Islet of Langerhans (tissue), 1 donor: ENCODE results near the gene DOCK7.
"Not testable (repeated sequence)": the region's sequence is repeated elsewhere in the genome, so short reads cannot be mapped to it uniquely, and the experiment has no call there.

ENCODE experiments used
- FAIRE-seq: peaks from one replicate; lab custom pipeline; 2011; peaks lifted over from hg19 to GRCh38; lab: Jason Lieb, UNC

Gene DOCK7

DNA sequence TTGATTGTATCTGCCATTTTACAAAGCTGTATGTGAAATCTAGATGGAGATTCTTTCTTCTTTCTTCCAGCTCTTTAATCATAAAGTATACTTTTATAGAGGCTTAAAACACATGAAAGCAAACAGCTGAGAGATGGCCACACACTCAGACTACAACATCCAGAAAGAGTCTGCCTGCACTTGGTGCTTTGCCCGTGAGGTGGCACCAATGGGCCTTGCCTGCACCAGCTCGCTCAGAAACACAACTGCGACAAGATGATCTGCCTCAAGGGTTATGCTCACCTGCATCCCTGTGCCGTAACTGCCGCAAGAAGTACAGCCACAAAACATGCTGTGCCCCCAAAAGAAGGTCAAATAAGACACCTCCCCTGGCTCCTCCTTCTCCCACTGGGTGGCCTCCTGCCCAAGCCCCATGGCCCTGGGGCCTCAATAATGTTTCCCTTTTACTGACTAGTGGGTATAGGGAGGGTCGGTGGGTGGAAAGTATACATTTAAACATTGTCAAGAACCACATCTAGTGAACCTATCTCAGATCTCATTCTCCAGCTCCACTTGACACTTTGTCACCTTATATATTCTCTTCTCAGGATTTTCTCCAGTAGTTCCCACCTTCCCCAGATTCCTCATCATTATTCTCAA, 157.6 kb downstream of the DOCK7 start:
- FAIRE-seq, result no peak

DNA sequence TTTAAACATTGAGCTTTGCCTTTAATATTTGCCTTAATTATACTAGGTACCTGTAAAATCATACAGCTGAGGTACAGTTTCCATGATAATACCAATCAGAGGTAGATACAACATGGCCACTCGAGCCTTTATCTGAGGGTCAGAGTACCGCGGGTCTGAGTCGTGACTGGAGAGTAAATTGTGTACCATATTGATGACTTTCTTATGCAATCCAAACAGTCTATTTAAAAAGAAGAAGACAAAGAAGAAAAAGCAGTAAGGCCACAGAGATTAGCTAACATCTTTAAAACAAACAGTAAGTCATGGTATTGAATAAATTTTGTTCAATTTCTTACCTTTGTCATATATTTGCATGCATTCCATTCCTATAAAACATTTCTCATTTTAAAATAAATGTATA, 159.0 kb downstream of the DOCK7 start:
- FAIRE-seq, result no peak

DNA sequence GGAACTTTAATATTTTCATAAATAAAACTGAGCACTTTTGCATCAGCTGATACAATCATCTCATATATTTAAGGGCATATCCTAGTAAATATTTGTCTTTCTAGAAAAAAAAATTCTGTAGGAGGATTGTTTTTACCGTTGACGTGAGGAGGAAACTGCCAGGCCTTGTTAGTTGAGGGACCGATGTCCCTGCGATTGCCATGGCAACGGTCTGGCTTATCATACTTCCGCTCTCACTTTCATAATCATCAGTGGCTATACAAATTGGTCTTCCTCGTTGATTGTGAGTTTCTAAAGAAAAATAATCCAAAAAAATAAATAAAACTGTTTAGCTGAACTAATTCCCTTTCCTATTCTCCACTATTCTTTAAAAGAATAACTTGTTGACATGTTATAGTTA, 160.2 kb downstream of the DOCK7 start:
- FAIRE-seq, result no peak

- not testable (repeated sequence) for FAIRE-seq
Observed at GRCh38 chr1:62527346-62527745, 160.8 kb downstream of the DOCK7 start.

DNA sequence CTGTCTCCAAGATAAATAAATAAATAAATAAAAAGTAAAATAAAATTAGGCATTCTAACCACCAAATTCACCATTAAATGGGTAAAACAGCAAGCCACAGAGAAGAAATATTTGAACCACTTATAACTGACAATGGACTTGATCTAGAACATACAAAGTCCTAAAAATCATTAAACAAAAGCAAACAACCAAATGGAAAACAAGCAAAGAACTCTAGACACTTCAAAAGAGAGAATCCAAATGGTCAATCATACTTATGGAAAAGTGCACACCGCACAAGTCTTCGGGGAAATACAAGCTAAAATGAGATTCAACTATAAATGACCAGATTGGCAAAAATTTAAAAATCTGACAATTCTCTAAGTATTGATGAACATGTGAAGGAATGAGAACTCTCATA, 164.3 kb downstream of the DOCK7 start:
- no peak for FAIRE-seq

DNA sequence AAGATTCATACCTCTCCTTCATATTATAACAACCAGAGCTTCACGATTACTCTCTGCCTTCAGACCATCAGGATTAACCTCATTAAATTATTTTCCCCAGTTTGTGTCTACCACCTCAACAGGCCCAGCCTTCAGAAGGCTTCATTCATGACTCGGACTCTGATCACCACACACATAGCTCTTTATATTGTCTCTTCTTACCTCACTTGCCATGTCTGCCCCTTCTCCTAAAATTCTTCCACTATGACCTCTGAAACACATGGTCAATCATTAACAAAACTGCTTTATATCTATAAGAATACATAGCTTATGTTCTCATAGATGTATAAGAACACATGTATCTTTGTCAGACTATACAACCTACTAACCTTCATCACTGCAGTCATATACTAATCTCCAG, 171.6 kb downstream of the DOCK7 start:
- no peak for FAIRE-seq

DNA sequence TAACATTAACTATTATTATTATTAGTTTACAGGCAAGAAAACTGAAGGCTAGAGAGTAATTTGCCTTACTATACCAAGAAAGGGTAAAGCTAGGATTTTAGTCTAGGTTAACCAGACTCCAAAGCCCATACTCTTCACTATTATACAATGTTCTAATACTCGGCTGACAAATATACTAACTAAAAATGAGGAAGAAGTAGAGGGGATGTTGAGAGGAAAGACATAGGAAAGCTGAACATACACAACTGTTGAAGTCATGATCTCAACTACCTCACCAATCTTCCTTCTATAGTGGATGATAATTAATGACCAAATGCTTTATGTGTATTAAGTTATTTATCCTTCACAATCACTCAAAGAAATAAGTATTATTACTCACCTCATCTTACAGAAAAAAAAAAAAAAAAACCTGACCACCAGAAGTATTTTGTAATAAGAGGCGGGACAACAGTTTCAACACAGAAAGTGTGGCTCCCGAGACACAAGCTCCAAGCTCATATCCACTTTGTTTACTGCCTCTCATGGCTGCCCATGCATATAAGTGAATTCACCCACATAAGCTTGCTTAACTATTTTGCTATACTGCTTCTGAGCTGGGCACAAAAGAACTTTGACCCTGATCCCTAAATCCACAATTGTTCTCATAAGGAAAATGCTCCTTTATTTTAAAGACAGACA, 173.3 kb downstream of the DOCK7 start:
- FAIRE-seq, result no peak

- no peak for FAIRE-seq
Observed at GRCh38 chr1:62513013-62513412, 175.2 kb downstream of the DOCK7 start.

DNA sequence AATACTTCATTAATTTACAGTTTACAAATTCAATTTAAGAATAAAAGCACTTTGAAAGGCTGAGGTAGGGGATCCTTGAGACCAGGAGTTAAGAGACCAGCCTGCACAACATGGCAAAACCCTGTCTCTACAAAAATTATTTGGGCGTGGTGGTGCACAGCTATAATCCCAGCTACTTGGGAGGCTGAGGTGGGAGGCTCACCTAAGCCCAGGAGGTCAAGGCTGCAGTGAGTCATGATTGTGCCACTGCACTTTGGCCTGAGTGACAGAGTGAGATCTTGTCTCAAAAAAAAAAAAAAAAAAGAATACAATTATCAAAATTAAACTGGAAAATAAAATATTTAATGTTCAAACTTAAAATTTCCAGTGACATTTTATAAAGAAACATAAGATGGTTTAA, 179.2 kb downstream of the DOCK7 start:
- FAIRE-seq, result no peak

DNA sequence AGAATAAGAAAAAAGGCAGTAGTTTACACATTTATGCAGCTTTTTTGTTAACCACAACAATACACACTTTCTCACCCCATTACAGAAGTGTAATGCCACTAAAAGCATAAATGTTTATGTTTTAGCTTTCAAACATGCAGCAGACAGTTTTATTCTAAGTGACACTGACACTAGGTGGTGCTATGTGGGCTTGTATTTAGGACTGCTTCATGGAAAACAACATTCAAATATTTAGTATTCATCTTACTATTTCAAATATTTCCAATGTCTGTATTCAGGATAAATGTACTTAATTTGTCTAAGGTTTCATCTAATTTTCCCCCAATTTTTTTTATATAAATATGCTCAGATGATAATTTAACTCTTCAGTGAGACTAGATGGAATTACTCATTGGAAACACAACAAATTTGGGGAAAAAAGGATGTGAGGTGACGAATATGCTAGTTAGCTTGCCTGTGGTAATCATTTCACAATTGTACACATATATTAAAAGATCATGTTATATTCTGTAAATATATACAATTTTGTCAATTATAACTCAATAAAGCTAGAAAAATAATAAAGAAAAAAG, 179.9 kb downstream of the DOCK7 start:
- peak; percentile 97 for FAIRE-seq

GRCh38 chr1:62500210-62500609, 188.0 kb downstream of the DOCK7 start:
- no peak for FAIRE-seq

DNA sequence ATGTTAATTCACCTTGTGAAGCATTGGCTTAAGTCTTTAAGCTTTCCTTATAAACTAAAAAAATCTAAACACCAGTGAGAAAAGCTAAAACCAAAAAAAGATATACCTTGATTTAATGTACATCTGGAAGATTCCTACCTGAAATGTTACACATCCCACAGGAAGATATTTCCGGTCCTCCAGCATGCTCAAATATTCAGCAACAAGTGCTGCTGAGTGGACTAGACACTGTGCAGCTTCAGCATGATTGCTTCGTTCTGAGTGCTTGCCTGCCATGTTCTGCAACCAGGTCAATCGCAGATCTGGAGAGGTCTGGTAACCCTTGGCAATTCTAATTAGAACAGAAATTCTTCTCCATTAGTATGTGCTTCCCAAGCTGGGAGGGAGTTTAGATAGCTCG, 194.0 kb downstream of the DOCK7 start:
- FAIRE-seq, result no peak

DNA sequence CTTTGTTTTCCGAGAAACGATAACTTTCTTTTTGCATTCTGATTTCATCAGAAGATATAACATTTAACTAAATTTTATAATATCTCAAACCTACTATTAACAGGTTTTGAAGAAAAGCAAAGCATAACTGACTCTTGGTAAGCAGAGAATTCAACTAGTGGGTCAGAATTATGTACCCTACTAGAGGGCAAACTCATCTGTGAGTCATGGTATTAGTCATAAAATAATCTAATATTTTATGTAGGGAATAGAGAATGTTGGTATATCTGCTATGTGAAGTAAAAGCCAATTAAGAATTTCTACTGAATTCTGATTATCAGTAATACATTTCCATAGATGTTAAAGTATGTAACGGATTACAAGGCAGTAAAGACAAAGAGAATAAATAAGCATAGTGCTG, 194.5 kb downstream of the DOCK7 start:
- no peak for FAIRE-seq

DNA sequence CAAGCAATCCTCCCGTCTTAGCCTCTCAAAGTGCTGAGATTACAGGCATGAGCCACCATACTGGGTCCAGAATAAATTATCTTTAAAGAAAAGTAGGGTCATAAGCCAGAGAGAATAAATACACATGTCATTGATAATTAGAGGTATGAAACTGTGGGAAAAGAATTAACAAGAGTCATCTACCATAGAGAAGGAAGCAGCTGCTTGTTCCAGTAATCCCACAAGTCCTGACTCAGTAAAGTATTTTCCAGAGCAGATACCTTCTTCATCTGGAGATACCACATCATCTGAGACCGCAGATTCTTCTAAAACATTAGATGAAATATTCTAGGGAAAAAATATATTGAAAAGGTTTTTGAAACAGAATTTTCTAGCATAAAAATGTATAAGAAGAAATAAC, 195.7 kb downstream of the DOCK7 start:
- FAIRE-seq, result no peak

GRCh38 chr1:62487956-62488355, 200.2 kb downstream of the DOCK7 start:
- no peak for FAIRE-seq

GRCh38 chr1:62484824-62485468, 203.2 kb downstream of the DOCK7 start:
- no peak for FAIRE-seq

DNA sequence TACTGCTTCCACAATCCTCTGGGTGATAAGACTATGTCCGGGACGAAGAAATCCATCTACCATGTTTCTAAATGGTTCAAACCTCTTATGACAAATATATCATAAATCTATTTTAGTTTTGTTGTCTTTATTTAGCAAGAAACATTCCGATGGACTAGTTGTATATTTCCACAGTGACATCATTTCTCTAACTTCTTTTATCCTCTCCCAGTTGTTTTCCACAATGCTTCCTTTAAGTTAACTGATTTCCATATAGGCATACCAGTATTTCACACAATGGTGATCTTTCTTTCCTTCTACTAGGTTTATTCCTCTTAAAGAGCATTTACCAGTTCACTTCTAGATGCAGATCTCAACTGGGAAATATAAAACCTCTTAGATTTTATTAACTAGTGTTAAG, 206.5 kb downstream of the DOCK7 start:
- FAIRE-seq, result no peak

DNA sequence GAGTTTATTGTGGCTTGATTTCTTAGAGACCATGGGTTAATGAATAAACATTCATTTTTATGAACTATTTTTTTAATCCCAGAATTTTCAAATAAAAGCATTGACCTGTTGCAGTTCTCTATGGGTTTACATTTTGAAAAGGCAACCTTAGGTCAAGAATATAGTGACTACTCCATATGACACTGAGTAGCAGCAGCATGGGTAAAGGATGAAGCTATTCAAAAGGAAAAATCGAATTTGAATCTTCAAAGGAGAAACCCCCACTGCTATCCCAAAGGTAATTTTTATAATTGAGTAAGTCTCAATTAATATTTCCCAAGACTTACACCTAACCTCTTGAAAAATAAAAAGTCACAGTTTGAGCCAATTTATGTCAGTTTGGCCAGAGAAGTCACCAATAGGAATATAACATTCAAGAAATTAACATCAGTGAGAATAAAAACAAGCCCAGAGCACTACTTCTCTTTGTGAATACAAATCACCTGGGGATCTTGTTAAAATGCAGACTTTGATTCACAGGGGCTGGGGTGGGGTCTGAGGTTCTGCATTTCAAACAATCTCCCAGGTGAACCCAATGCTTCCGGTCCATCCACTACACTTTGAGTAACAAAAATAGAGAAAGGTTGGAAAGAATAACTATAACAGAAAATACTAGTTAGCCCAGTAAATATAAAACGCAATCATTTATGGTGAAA, 211.5 kb downstream of the DOCK7 start:
- no peak for FAIRE-seq

DNA sequence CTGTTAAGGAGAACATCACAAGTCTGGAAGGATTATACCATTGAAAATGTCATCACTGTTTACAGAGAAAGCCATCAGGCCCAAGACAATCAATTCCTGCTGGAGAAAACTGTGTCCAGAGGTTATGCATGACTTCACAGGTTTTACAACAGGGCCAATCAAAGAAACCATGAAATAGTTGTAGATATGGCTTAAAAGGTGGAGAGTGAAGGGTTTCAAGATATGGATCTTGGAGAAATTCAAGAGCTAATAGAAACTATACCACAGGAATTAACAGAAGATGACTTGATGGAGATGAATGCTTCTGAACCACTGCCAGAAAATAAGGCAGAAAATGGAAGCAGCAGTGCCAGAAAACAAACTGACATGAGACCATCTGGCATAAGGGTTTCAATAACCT, 221.1 kb downstream of the DOCK7 start:
- no peak for FAIRE-seq

DNA sequence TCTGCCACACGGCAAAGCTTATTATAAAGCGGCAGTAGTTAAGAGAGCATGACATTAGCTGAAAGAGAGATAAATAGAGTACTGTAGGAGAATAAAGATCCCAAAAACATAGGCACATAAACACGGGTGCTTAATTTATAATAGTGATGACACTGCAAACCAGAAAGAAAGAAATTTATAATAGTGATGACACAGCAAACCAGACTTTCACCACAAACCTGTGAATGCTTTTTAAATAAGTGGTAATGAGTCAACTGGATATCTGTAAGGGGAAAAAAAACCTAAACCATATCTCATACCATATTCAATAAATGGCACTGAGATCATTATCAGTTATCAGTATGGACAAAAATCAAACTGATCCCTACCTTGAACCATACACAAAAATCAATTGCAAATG, 225.8 kb downstream of the DOCK7 start:
- peak; percentile 17 for FAIRE-seq

DNA sequence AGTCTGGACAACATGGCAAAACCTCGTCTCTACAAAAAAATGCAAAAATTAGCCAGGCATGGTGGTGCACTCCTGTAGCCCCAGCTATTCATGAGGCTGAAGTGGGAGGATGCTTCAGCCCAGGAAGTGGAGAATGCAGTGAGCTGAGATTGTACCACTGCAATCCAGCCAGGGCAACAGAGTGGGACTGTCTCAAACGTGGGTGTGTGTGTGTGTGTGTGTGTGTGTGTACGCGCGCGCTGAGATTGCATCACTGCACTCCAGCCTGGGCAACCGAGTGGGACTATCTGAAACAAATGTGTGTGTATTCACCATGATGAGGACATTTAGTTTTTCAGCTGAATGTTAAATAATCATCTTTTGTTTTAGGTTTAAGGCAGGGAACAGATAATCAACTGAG, 230.2 kb downstream of the DOCK7 start:
- no peak for FAIRE-seq

DNA sequence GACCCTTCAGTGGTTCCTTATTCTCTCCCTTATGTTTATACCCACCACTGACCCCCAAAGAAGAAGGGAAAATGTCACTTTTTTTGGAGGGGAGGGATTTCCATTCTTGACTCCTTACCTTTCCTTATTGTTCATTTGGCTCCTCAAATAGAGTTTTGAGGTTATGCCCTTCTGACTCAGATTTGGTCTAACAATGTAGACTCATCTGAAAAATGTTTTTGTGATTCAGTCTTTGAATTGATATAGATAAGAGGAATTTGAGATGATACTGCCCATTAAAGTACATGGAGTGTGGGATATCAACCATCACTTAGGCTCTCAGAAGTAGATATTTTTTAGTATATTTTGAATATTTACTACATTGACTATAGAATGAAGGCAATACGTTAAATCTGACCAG, 235.2 kb downstream of the DOCK7 start:
- no peak for FAIRE-seq

DNA sequence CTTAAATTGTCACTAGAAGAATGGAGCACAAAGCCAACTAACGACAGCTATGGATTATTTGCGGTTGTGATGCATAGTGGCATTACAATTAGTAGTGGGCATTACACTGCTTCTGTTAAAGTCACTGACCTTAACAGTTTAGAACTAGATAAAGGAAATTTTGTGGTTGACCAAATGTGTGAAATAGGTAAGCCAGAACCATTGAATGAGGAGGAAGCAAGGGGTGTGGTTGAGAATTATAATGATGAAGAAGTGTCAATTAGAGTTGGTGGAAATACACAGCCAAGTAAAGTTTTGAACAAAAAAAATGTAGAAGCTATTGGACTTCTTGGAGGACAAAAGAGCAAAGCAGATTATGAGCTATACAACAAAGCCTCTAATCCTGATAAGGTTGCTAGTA, 237.9 kb downstream of the DOCK7 start:
- FAIRE-seq, result no peak
